Measurements from ENCODE around the gene AGFG2. TPM values are rescaled to one million over a fixed set of nuclear protein-coding genes. Genes with fewer than 3 reads are reported as not detected.
"Not testable (repeated sequence)": the region's sequence is repeated elsewhere in the genome, so short reads cannot be mapped to it uniquely, and the experiment has no call there.

Gene AGFG2
- total and polyA plus RNA-seq, 10 of the 15 experiments (the other 5 are each of a cell fraction or from before 2014, with no cell fraction given), result 0.90 to 71.5 (median 25.4) TPM

DNA sequence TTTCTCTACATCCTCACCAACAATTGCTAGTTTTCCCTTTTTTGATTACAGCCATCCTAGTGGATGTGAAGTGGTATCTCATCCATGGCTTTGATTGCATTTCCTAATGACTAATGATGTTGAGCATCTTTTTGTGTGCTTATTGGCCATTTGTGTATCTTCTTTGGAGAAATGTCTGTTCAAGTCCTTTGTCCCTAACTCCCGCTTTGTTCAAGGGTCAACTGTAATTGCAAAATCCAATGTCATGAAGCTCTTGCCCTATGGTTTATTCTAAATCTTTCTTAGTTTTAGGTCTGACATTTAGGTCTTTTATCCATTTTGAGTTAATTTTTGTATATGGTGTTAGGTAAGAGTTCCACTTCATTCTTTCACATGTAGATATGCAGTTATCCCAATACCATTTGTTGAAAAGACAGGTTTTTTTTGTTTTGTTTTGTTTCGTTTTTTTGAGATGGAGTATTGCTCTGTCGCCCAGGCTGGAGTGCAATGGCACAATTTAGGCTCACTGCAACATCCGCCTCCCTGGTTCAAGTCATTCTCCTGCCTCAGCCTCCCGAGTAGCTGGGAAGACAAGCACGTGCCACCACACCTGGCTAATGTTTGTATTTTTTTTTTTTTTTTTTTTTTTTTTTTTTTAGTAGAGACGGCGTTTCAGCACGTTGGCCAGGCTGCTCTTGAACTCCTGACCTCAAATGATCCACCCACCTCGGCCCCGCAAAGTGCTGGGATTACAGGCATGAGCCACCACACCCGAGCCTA, 10.7 kb upstream of the AGFG2 start:
- intact Hi-C loops (cut with micrococcal nuclease; ENCODE audit: unreplicated experiment); H3K27me3 ChIP-seq (replicated peaks in 1 of 2; ENCODE audit: control insufficient read depth in 2 of 2, insufficient read depth in 2 of 2, low read length in 1 of 2); H3K9me3 ChIP-seq (replicated peaks; ENCODE audit: control insufficient read depth, insufficient read depth, low read length); H3K4me3 ChIP-seq; H3K36me3 ChIP-seq (ENCODE audit: control insufficient read depth in 2 of 2, insufficient read depth in 2 of 2, low read length in 1 of 2); BruUV-seq (replicated peaks); ATAC-seq; H3K79me2 ChIP-seq (ENCODE audit: control insufficient read depth, insufficient read depth, low read length); H4K20me1 ChIP-seq (ENCODE audit: control insufficient read depth, insufficient read depth); DNase-seq (ENCODE audit: low read depth, low spot score); H3K9ac ChIP-seq (ENCODE audit: control insufficient read depth, insufficient read depth, low read length); FAIRE-seq; in situ Hi-C loops (cut with MboI): not testable (repeated sequence)
- ChIA-PET RAD21 (ENCODE audit: unreplicated experiment) (interaction anchor here (0.7 to 2.8 kb wide), 8 partner anchors 10 to 58 kb away, joined by 3 to 13 read pairs (median 7); partner anchors contain the start of genes AGFG2, FBXO24 and LRCH4), POLR2A (interaction anchor here (0.5 to 1.7 kb wide), 6 partner anchors 10 to 1889 kb away, joined by 3 to 9 read pairs (median 4); partner anchors contain the start of gene AGFG2), CTCF (interaction anchor here (0.9 to 2.0 kb wide), 9 partner anchors 10 to 50 kb away, joined by 3 to 10 read pairs (median 4); partner anchors contain the start of gene AGFG2), SMC1A (ENCODE audit: uncharacterized antibody, unreplicated experiment) (interaction anchor here (0.6 to 2.3 kb wide), 6 partner anchors 10 to 22 kb away, joined by 3 to 24 read pairs (median 4); partner anchors contain the start of gene AGFG2)
- Histone ChIP-seq H3K4me1 (ENCODE audit: control insufficient read depth, insufficient read depth, low read length) (peaks cover 17% of the 10 kb centered on the region), H3K27ac (ENCODE audit: control insufficient read depth, insufficient read depth) (peak overlapping the region; percentile 70), H3K4me2 (ENCODE audit: control insufficient read depth, insufficient read depth) (peak overlapping the region; percentile 17; the same call in 1 of the 2 replicates), H2AFZ (ENCODE audit: control insufficient read depth, low read depth, low read length) (peak overlapping the region; percentile 60)
- 94% methylated on average over 9 of the region's 12 CpGs for WGBS (ENCODE audit: insufficient coverage, insufficient replicate concordance, low lambda C conversion rate, missing lambda C conversion rate)

DNA sequence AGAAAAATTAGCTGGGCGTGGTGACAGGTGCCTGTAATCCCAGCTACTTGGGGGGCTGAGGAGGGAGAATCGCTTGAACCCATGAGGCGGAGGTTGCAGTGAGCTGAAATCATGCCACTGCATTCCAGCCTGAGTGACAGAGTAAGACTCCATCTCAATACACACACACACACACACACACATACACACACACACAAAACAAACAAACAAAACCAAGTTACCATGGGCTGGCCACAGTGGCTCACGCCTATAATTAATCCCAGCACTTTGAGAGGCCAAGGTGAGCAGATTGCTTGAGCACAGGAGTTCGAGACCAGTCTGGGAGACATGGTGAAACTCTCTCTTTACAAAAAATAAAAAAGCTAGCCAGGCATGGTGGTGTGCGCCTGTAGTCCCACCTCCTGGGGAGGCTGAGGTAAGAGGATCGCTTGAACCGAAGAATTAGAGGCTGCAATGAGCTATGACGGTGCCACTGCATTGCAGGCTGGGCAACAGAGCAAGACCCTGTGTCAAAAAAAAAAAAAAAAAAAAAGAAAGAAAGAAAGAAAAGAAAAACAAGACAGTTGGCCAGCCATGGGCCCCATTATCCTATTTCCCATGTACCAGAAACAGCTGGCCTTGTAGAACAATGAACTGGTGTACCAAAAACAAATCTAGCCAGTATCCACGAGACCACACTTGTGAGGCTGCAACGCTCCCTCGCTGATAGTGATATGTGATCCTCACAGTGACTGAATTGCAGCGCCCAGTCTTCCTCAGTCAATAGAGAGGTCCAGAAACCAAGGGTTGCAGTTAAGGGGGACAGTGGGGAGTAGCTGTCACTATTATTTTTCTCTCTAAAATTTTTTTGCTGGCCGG, 6.6 kb upstream of the AGFG2 start:
- H3K4me3 ChIP-seq, result no peak overlapping the region
- CTCF ChIA-PET, result interaction anchor here (0.7 to 2.6 kb wide), 5 partner anchors 10 to 74 kb away, joined by 3 to 10 read pairs (median 3); no protein-coding TSS in a partner anchor
- H3K9ac ChIP-seq (ENCODE audit: control insufficient read depth, insufficient read depth, low read length), result no peak overlapping the region
- DNase-seq (ENCODE audit: low read depth, low spot score) (no peak), FAIRE-seq (no peak), ATAC-seq (no peak)
- RAD21 ChIA-PET (ENCODE audit: unreplicated experiment), result no interaction called here
- H3K36me3 ChIP-seq (ENCODE audit: control insufficient read depth in 2 of 2, insufficient read depth in 2 of 2, low read length in 1 of 2), result no peaks in the 10 kb centered on the region
- H4K20me1 ChIP-seq (ENCODE audit: control insufficient read depth, insufficient read depth), result no peaks in the 10 kb centered on the region
- H3K4me1 ChIP-seq (ENCODE audit: control insufficient read depth, insufficient read depth, low read length), result peaks cover 10% of the 10 kb centered on the region
- TF ChIP-seq, protein P1, sequence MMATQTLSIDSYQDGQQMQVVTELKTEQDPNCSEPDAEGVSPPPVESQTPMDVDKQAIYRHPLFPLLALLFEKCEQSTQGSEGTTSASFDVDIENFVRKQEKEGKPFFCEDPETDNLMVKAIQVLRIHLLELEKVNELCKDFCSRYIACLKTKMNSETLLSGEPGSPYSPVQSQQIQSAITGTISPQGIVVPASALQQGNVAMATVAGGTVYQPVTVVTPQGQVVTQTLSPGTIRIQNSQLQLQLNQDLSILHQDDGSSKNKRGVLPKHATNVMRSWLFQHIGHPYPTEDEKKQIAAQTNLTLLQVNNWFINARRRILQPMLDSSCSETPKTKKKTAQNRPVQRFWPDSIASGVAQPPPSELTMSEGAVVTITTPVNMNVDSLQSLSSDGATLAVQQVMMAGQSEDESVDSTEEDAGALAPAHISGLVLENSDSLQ (IDR thresholded peaks at IDR 0.05), result peak; percentile 13; the same call in 1 of the 2 replicates
- TF ChIP-seq RAD21 (IDR thresholded peaks at IDR 0.05; ENCODE audit: insufficient read depth, low read depth, low read length), result no peak
- 91% methylated on average over 13 of the region's 14 CpGs for WGBS (ENCODE audit: insufficient coverage, insufficient replicate concordance, low lambda C conversion rate, missing lambda C conversion rate)
- BruUV-seq (replicated peaks), result no TSS peak
- POLR2A ChIA-PET, result interaction anchor here (0.6 to 1.2 kb wide), 4 partner anchors 10 to 35 kb away, joined by 3 to 10 read pairs (median 6); no protein-coding TSS in a partner anchor
- intact Hi-C loops (cut with micrococcal nuclease; ENCODE audit: unreplicated experiment), result no loop called here
- H3K27ac ChIP-seq (ENCODE audit: control insufficient read depth, insufficient read depth), result no peak overlapping the region
- no peaks in the 10 kb centered on the region for H3K79me2 ChIP-seq (ENCODE audit: control insufficient read depth, insufficient read depth, low read length)
- H3K27me3 ChIP-seq (replicated peaks in 1 of 2; ENCODE audit: control insufficient read depth in 2 of 2, insufficient read depth in 2 of 2, low read length in 1 of 2), result no peaks in the 10 kb centered on the region
- SMC1A ChIA-PET (ENCODE audit: uncharacterized antibody, unreplicated experiment), result interaction anchor here (0.9 to 1.9 kb wide), 7 partner anchors 10 to 38 kb away, joined by 3 to 7 read pairs (median 4); no protein-coding TSS in a partner anchor
- in situ Hi-C loops (cut with MboI), result no loop called here
- H2AFZ ChIP-seq (ENCODE audit: control insufficient read depth, low read depth, low read length), result no peak overlapping the region
- H3K4me2 ChIP-seq (ENCODE audit: control insufficient read depth, insufficient read depth), result no peak overlapping the region
- H3K9me3 ChIP-seq (replicated peaks; ENCODE audit: control insufficient read depth, insufficient read depth, low read length), result peaks cover 3% of the 10 kb centered on the region; the same call in 2 of the 3 replicates

DNA sequence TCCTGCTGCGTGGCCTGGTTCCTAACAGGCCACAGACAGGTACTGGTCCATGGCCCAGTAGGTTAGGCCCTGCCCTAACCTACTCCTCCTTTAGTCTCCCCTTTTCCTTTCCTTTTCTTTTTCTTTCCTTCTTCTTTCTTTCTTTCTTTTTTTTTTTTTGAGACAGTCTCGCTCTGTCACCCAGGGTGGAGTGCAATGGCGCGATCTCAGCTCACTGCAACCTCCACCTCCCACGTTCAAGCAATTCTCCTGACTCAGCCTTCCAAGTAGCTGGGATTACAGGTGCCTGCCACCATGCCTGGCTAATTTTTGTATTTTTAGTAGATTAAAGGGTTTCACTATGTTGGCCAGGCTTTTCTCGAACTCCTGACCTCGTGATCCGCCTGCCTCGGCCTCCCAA, 3.0 kb upstream of the AGFG2 start:
- H3K4me1 ChIP-seq (ENCODE audit: control insufficient read depth, insufficient read depth, low read length); H3K27me3 ChIP-seq (replicated peaks in 1 of 2; ENCODE audit: control insufficient read depth in 2 of 2, insufficient read depth in 2 of 2, low read length in 1 of 2); H3K9ac ChIP-seq (ENCODE audit: control insufficient read depth, insufficient read depth, low read length); ATAC-seq; H3K27ac ChIP-seq (ENCODE audit: control insufficient read depth, insufficient read depth); DNase-seq (ENCODE audit: low read depth, low spot score); in situ Hi-C loops (cut with MboI); H2AFZ ChIP-seq (ENCODE audit: control insufficient read depth, low read depth, low read length); intact Hi-C loops (cut with micrococcal nuclease; ENCODE audit: unreplicated experiment); FAIRE-seq; BruUV-seq (replicated peaks); POLR2A ChIA-PET; H4K20me1 ChIP-seq (ENCODE audit: control insufficient read depth, insufficient read depth); H3K36me3 ChIP-seq (ENCODE audit: control insufficient read depth in 2 of 2, insufficient read depth in 2 of 2, low read length in 1 of 2); H3K9me3 ChIP-seq (replicated peaks; ENCODE audit: control insufficient read depth, insufficient read depth, low read length); H3K4me3 ChIP-seq; H3K4me2 ChIP-seq (ENCODE audit: control insufficient read depth, insufficient read depth): not testable (repeated sequence)
- ChIA-PET CTCF (interaction anchor here (1.0 to 1.7 kb wide), 2 partner anchors 24 to 53 kb away, joined by 3 to 6 read pairs; no protein-coding TSS in a partner anchor), SMC1A (ENCODE audit: uncharacterized antibody, unreplicated experiment) (interaction anchor here (0.8 to 1.4 kb wide), 2 partner anchors 9 to 20 kb away, joined by 3 read pairs; no protein-coding TSS in a partner anchor), RAD21 (ENCODE audit: unreplicated experiment) (interaction anchor here (1.2 kb wide), 1 partner anchor 9 kb away, joined by 3 read pairs; no protein-coding TSS in a partner anchor)
- WGBS (ENCODE audit: insufficient coverage, insufficient replicate concordance, low lambda C conversion rate, missing lambda C conversion rate), result 82% methylated on average over 8 of the region's 9 CpGs
- H3K79me2 ChIP-seq (ENCODE audit: control insufficient read depth, insufficient read depth, low read length), result peaks cover 19% of the 10 kb centered on the region

All from GM12878 (cell line).